Esophagus squamous epithelium (tissue), 4 donors: ENCODE measurements around the gene MMP11.

Experiments used
- CTCF ChIP-seq, 6 experiments: fragments of 450-650 bp in 4 of 6; fragments of 200-600 bp in 2 of 6; sonication (generic) in 2 of 6; IDR thresholded peaks; one replicate each; pipeline ENCODE4 v1.5.1; 2016 to 2019; ENCODE audit warnings: antibody characterized with exemption in 6 of 6, mild to moderate bottlenecking in 4 of 6, moderate library complexity in 4 of 6
- POLR2A ChIP-seq, 4 donors: fragments of 450-650 bp; IDR thresholded peaks; one replicate each; pipeline ENCODE4 v1.6.1; 2017; ENCODE audit warnings: antibody characterized with exemption in 4 of 4, mild to moderate bottlenecking in 4 of 4, moderate library complexity in 3 of 4

GRCh38 chr22:23737696-23738095 lies 35.0 kb upstream of the MMP11 start:
- TF ChIP-seq POLR2A (IDR thresholded peaks at IDR 0.05) (no peak), CTCF (IDR thresholded peaks at IDR 0.05) (no peak)
